Left hindlimb (tissue), 1 donor: Measurements from ENCODE around the gene SHISAL1.
A peak's percentile ranks its signal among the peaks of the same experiment; 100 is the strongest.
"Not testable (repeated sequence)": the region's sequence is repeated elsewhere in the genome, so short reads cannot be mapped to it uniquely, and the experiment has no call there.

Source experiments
- DNase-seq: peaks from one replicate; pipeline ENCODE4 v3.0.0-alpha.2; 2018

Gene SHISAL1

DNA sequence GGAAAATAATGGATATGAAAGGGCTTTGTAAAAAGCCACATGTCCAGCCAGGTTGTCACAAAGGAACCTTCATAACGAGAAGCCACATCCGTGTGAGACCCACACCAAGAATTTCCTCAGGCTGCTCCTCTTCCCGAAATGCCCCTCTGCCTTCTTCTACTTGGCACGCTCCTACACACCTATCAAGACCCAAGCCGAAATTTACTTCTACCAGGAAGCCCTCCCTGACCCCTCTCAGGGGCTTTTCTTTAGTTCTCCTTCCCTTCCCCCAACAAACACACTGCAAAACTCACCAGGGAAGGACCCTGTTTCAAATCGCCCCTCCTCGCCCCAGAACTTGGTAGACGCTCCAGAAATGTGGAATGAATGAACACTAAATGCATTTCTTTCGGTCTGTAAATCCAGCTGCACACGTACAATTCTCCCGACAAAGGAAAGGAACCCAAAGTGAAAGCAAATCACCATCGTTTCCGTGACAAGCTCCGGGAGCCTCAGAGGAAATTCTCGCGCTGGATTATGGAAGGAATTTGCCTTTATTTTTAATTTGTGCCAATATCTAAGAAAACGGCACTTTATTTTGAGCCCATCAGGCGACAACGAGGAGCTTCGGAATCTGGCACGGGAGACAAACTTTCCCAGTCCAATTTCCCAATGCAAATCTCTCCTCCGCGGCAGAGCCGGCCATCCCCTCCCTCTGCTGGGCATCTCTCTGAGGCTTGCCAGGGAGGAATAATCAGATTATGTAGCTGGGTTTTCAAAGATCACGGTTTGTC is 13.2 kb upstream of the SHISAL1 start:
- DNase-seq = no peak

DNA sequence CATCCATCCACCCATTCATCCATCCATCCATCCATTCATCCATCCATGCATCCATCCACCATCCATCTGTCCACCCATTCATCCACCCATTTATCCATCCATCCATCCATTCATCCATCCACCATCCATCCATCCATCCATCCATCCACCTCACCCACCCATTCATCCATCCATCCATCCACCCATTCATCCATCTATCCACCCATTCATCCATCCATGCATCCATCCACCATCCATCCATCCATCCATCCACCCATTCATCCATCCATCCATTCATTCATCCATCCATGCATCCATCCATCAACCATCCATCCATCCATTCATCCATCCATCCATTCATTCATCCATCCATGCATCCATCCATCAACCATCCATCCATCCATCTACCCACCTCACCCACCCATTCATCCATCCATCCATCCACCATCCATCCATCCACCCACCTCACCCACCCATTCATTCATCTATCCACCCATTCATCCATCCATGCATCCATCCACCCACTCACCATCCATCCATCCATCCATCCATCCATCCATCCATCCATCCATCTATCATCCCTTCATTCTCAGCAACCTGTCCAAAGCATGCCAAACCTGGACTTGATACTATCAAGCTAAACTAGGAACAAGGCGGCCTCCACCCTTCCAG is 10.5 kb upstream of the SHISAL1 start:
- not testable (repeated sequence) for DNase-seq

DNA sequence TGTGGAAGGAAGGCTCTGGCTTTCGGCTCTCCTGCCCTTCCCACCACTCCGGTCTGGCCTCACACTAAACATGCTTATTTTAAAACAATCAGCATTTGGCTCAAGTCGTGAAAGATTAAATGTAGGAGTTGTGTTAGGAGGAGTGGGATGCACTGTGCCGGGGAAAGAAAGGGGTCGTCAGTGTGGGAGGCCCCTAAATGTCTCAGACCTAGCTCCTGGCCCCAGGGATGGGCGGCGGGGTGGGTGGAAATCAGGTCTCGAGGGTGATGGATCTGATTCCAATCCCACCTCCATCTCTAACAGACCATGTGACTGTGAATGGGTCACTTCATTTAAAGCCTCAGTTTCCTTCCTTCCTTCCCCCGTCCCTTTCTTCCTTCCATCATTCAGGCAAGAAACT is 6.9 kb upstream of the SHISAL1 start:
- no peak for DNase-seq

DNA sequence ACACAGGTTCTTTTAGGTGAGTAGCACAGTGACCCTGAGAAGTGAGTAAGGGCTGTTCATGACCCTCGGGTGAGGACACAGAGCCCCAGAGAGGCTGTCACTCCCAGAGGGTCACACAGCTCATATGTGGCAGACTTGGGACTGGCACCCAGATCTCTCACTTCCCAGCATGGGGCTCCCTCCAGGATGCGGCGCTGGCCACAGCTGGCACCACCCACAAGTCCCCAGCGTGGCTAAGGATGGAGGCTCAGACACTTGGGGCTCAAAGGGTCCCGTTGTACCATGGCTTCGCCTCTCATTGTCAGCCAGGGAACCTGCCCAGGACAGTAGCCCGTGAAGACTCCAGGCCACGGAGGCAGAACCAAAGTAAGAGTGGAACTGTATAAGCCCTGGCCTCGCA is 6.0 kb upstream of the SHISAL1 start:
- DNase-seq = no peak

DNA sequence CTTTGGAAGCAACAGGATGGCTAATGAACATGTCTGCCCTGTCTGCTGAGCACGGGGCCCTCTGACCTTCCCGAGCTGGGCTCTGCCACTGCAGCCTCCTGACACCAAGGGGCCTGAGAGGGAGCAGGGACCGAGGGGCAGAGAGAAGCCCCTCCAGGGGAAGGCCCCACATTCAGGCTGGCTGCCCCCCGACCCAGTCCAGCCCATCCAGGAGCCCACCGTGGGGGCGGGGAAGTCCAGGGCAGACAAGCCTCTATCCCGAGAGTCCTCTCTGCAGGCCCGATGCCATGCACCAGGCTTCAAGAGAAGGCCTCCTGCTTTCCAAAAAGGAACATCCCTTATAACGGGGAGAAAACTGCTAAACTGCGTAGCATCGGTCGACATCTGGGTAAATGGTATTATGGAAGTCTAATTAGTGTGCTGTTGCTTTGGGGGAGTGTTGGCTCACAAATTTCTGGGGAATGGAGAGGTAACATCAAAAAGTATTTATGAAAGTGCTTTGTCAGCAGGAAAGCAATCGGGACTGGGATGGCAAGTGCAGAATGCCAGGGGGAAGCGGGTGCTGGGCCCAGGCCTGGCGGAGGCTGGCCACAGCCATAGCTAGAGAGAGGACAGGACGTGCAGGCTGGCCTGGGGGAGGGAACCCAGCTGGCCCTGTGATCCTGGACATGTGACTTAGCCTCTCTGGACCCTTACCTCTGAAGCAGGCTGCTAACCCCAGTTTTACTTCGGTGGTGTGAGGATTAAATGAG is 5.3 kb upstream of the SHISAL1 start:
- DNase-seq = no peak

DNA sequence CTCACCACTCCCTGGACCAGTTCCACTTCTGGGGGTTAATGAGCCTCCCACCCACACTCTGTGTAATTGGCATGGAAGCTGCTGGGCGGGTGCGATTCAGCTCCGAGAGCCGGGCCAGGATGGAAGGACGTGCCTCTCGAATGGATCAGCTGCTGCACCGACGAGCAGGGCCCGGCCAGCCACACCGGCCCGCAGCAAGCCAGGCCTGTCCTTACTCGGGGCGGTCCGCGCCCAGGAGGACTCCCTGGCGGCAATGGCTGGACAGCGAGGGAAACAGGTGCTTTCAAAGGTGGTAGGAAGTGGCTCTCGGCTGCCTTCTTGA is 4.3 kb upstream of the SHISAL1 start:
- DNase-seq = no peak

DNA sequence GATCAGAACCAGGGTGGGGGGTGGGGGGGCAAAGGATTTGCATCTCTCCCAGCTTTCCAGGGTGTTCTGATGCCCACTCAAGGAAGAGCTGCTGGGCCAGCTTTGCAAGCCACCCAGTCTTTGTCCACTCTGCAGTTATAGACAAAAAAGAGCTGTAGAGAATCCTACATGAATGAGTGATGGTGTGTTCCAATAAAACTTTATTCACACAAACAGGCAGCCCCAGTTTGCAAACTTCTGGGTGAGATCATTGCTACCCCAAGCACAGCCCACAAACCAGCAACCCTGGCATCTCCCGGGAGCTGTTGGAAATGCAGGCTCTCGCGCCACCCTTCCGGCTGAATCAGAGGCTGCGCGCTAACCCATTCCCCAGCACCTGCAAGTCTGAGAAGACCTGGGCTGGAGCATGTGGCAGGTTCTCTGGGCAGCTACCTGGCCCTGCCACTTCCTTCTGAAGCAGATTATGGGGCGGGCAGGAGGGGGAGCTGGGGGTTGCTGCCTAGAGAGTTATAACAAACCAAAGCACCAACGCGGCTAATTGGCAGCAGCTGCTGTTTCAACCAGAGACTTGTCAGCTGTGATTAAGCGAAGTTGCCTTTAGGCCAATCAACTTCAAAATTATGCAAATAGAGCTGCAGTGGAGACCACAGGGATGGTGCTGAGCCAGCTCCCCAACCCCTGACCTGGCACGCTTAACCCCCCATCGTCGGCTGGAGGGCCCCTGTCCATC is 3.8 kb upstream of the SHISAL1 start:
- no peak for DNase-seq

DNA sequence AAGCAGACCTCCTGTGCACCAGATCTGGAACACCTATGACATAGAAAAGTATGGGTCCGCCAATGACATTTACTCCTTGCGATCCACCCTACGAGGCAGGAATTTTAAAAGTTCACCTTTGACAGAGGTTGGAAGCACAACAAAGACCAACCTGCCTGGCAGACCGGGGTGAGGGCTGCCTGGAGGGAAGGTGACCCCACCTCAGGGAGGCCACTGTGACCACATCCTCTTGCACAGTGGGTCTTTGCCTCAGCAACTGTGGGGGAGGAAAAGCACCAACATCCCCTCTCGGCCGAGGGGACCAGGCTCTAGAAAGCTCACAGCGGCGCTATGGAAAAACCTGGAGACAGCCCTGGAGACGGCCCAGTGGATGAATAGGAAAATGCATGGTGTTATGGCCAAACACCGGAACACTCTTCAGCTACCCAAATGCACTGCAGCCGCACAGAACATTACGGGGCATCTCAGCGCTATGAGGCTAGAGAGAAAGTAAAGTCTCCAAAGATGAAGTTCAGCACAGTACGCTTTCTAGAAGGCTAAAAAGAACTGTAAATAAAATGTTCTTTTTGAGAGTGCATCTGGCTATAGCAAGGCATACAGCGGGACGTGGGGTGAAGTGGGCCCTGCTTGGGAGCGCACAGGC is 1.8 kb upstream of the SHISAL1 start:
- DNase-seq = no peak

DNA sequence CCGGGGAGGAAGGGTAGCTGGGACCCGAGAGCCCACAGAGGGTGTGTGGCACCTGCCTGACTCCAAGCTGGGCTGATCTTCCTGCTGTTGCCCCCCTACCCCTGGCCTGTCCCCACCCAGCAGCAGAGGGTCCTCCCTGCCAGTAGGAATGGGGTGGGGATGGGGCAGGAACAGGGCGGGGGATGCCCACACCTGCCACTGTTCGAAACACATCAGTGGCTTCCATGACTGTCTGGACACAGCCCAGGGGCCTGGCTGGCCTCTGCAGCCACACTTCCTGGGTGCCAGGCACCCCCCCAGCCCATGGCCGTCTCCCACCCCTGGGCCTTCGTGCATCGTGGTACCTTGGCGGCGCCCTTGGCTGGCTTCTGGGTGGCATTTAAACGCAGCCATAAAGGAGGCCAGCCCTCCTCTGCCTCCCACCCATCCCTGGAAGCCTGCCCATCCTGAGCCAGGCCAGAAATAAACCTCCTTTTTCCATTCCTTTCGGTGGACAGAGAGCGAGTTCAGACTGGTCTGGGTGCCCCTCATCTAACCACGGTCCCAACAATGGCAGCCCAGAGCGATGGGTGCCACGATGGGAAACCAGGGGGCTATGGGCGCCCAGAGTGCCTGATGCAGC is 745 bp upstream of the SHISAL1 start:
- no peak for DNase-seq

DNA sequence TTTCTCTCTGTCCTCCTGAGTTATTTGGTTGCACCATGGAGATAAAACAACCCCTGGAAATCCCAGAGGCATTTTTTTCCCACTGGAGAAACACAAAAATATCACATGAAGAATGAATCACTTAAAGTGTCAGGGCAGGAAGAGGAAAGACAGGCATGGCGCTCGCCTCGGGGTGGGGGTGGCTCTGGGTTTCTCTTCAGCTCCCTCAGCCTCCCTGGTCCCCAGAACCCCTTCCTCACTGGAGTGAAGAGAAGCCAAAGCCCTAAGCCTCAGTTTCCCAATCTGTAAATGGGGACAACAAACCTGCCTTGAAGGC is 938 bp downstream of the SHISAL1 start:
- no peak for DNase-seq

DNA sequence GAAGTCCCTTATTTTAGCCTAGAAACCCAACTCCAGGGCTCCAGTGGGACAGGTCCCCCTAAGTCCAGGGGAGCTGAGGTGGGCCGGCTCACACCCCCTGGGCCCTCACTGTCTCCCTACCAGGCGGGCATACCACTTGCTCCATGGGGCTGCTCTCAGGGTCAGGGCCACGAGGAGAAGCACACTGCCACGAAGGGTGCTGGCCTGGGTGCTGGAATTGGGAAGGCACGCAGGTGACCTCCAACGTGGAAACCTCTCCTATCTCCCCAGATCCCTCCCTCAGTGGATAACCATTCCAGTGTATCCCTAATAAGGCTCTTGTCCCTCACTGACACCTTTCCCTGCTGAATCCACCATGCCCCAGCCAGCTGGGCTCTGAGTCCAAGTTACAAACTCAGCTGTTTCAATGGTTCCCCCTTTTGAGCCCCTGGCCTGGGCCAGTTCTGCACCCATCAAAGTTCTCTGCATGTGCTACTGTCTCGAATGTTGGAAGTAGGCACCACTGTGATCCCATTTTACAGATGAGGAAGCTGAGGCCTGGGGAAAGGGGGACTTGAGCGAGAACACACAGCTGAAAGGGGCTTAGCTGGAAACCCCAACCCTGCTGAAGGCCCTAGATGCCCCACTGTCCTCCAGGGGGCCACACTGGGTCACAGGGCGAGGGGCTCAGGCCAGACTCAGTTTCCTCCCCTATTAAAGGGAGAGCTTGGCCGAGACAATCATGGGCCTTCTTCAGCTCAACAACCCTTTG is 1.5 kb downstream of the SHISAL1 start:
- DNase-seq = no peak

DNA sequence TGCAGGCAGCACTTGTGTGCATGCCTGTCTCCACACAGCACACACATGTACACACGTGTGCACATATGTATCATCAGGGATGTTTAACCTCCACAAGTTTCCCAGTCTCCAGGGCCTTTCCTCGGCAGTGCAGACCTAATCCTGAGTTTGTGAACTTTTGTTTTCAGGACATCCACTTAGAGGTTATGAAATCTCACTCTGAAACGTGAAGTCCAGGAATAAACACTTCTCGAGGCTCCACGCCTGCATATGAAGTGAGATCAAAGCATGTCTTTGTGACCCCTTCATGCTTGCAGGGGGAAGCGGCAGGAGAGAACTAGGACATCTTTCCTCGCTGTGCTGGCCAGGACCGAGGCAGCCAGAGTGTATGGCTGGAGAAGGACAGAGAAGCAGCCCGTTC is 3.1 kb downstream of the SHISAL1 start:
- no peak for DNase-seq

DNA sequence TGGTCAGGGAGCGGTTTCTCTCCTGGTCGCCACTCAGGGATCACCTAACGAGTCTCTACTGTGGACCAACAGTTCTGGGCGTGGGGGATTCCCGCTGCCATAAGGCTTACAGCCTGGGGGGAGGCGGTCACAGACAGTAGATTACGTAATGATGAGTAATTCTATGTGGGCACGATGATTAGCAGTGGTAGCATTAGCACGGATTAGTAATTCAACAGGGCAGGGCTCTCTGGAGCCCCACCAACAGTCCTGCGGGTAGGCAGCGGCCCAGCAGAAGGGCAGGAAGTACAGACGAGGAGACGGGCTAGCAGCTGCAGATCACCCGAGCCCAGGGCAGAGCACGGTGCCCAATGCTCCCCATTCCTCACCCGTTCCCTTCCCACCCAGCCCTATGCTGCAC is 3.6 kb downstream of the SHISAL1 start:
- DNase-seq = peak; percentile 62

DNA sequence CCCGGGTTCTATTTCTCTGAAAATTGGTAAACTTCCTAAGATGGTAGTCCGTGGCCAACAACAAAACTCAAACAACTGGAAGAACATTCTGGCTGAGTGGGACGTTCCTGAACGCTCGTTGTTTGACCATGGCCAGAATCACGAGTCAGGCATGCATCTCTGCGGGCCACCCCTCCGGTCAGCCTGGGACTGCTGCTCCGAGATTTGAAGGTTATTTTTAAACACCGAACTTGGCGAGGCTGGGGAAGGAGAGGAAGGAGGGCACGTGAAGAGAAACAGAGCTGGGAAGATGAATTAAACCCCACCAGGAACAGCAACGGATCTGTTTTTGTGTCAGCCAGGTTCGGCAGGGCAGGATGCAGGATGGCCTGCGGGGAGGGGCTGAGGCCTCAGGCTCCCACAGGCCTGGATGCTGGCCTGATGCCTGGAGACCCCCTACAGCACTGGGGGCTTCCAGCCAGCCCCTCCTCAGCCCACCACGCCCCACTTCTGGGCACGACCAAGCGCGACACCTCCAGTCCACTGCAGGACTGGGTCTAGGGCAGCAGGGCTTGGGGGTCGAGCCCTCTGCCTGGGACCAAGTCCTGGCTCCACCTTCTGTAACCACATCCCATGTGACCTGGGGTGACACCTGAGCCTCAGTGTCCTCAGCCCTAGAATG is 5.1 kb downstream of the SHISAL1 start:
- no peak for DNase-seq

DNA sequence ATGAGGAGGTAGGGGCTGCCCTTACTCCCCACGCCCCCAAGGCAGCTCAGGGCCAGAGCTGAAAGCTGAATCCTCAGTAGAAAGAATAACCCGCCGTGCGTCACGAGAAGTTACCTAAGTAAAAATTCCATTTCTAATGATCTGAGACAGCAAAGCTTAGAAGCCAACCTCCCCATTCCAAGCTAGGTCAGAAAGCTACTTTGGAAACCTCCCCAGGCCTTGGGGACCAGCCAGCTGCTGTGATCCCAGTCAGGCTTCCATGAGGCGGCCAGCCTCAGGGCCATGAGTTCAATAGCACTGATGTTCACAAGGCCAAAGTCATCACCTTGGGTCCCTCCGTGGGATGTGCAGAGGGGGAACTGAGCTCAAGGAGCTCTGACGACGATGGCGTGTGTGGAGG is 6.9 kb downstream of the SHISAL1 start:
- DNase-seq = no peak

DNA sequence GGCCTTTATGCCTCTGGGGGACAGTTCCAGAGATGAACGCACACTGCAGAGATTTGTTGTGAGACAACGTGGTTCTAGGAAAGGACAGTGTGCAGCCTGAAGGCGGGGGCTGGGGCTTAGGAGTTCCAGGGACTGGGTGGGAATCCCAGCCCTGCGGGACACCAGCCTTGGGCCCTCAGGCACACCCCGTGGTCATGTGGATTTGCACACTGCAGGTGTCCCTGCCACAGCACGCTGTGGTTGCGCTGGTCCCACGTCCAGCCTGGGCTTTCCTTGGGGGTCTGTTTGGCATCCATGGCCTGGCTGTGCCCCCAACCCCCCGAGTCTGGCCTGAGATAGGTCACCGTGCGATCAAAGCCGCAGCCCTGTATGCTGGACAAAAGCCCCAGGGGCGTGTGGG is 7.3 kb downstream of the SHISAL1 start:
- DNase-seq = no peak

DNA sequence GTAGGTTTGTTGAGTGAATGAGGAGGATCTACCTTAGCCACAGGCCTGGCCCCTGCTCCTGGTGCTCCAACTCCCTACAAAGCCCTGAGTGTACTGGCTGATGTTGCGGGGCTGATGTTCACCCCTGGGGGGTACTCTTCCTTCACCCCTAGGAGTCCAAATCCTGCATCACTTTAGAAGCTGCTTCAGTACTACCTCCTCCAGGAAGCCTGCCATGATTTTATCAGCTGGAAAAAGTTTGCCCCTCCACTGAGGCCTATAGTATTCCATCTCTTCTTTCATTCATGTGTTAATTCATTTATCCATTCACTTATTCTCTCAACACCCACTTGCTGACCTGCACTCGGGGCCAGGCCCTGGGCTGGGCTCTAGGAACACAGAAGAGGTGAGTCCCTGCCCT is 7.8 kb downstream of the SHISAL1 start:
- DNase-seq = no peak

DNA sequence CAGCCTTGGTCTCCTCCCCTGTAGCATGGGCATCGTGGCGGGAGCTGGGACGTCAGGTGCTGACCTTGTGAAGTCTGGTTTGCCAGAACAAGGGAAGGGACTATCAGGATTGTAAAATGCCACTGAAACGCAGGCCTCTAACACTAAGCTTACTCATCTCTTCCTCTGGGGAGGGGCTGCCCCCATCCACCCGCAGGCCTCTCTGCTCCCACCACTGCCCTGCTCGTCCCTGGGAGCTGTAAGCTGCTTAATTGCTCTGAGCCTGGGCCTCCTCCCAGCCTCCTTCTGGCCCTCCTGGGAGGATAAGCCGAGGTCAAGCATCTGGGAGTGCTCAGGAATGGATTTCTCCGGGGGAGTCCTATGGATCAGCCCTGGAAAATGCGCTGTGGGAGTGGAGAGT is 8.4 kb downstream of the SHISAL1 start:
- no peak for DNase-seq

DNA sequence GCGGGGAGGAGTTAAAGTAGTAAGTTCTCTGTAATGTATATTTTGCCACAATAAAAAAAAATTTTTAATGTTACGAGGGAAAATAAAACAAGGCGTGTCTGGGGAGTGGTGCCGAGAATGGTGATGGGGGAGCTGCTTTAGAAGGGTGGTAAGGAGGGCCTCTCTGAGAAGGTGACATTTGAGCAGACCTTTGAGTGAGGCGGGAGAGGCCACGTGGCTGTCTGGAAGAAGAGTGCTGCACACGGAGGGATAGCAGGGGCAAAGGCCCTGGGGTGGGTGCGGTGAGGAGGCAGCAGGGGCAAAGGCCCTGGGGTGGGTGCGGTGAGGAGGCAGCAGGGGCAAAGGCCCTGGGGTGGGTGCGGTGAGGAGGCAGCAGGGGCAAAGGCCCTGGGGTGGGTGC is 10.4 kb downstream of the SHISAL1 start:
- not testable (repeated sequence) for DNase-seq

DNA sequence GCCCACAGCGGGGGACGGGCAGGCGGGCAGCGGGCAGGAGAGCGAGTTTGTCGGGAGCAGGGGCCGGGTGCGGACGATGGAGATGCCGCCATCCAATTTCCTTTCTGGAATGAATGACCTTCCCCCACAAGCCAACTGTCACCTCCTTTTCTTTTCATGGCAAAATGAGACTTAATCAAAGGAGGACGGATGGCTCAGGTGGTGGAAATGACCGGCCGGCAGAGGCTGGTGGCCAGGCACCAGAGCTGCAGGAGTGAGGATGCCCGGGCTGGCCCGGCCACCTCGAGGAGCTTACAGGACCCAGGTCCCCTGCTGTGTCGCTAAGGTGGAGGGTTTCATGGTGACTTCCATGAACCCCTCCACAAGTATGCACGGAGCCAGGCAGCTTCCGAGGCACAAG is 11.7 kb downstream of the SHISAL1 start:
- DNase-seq = no peak

DNA sequence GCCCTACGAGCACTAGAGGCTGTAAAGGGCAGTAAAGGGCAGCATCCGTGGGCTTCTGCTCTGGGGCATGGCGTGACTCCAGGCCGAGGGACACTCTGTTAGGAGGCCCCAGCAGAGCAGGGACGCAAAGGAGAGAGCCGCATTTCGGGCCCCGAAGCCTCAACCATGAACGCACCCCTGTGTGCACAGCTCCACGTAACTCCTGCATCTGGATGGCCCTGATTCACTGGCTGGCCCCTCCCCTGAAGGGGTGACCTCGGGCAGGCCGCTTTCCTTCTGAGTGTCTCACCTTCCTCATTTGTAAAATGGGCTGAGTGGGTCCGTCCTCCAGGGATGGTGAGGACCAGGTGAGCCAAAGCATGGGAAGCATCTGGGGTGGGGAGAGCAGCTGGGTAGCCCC is 13.6 kb downstream of the SHISAL1 start:
- DNase-seq = no peak
